ENCODE results near the gene LITAF. TPM values are rescaled to one million over a fixed set of nuclear protein-coding genes. Genes with fewer than 3 reads are reported as not detected.
A peak's percentile ranks its signal among the peaks of the same experiment; 100 is the strongest.

Gene LITAF
- polyA plus RNA-seq, 2 of the 4 experiments (the other 2 are of a cell fraction), result 197 to 227 TPM

GRCh38 chr16:11499295-11500089 lies 87.2 kb downstream of the LITAF start:
- H3K4me1 ChIP-seq, result peaks cover 54% of the 10 kb centered on the region
- ATAC-seq (peak; percentile 18 to 45; a peak in 5 of 6 replicates), FAIRE-seq (no peak), DNase-seq (ENCODE audit: low read depth in 1 of 2, low spot score in 1 of 2) (peak; percentile 43 to 75)
- H3K9me3 ChIP-seq, result no peaks in the 10 kb centered on the region
- ChIA-PET POLR2A (interaction anchor here (0.7 kb wide), 1 partner anchor 140 kb away, joined by 3 read pairs; no protein-coding TSS in a partner anchor), CTCF (interaction anchor here (0.8 to 1.4 kb wide), 3 partner anchors 21 to 536 kb away, joined by 3 to 4 read pairs (median 3); no protein-coding TSS in a partner anchor)
- WGBS (ENCODE audit: missing lambda C conversion rate), result 63% methylated on average over 7 of the region's 7 CpGs
- H3K4me2 ChIP-seq, result peak overlapping the region; percentile 13
- TF ChIP-seq NFE2L2 (conservative IDR thresholded peaks at IDR 0.05; ENCODE audit: low read length) (no peak), MAFK (IDR thresholded peaks at IDR 0.05; ENCODE audit: partially characterized antibody) (no peak), KDM1A (IDR thresholded peaks at IDR 0.05; ENCODE audit: low read depth) (peak; percentile 86), MAZ (IDR thresholded peaks at IDR 0.05; ENCODE audit: borderline replicate concordance, low read depth, low read length) (no peak), ZSCAN20 (CRISPR knock-in tag; IDR thresholded peaks at IDR 0.05) (no peak), FOSL2 (IDR thresholded peaks at IDR 0.05) (no peak), FOSL2 (CRISPR knock-in tag; IDR thresholded peaks at IDR 0.05) (peak; percentile 13; the same call in 1 of the 2 replicates), EP300 (IDR thresholded peaks at IDR 0.05) (peak in 1 of 2 experiments; percentile 23; a peak in 1 of 5 replicates), HES2 (IDR thresholded peaks at IDR 0.05) (no peak), E2F6 (IDR thresholded peaks at IDR 0.05; ENCODE audit: borderline replicate concordance, low read depth) (no peak), GATA3 (IDR thresholded peaks at IDR 0.05; ENCODE audit: borderline replicate concordance) (no peak), HOXB13 (CRISPR knock-in tag; IDR thresholded peaks at IDR 0.05; ENCODE audit: low read depth) (no peak), NR3C1 (IDR thresholded peaks at IDR 0.05) (no peak), TP53 (CRISPR knock-in tag; IDR thresholded peaks at IDR 0.05) (no peak), SMC3 (IDR thresholded peaks at IDR 0.05) (no peak; the same call in 2 of the 3 replicates), HDAC2 (IDR thresholded peaks at IDR 0.05) (peak; percentile 72; the same call in 1 of the 2 replicates), ESRRA (IDR thresholded peaks at IDR 0.05; ENCODE audit: borderline replicate concordance, low read length) (no peak), NPAS2 (CRISPR knock-in tag; IDR thresholded peaks at IDR 0.05; ENCODE audit: borderline replicate concordance) (no peak), TFCP2L1 (CRISPR knock-in tag; IDR thresholded peaks at IDR 0.05) (no peak), MYC (IDR thresholded peaks at IDR 0.05; ENCODE audit: borderline replicate concordance, low read length) (no peak), POLR2A (IDR thresholded peaks at IDR 0.05; ENCODE audit: low read length) (no peak), EHF (CRISPR knock-in tag; IDR thresholded peaks at IDR 0.05) (no peak), RCOR1 (IDR thresholded peaks at IDR 0.05; ENCODE audit: low read depth, low read length) (no peak), SREBF2 (IDR thresholded peaks at IDR 0.05) (no peak), JUN (IDR thresholded peaks at IDR 0.05) (no peak), CEBPB (IDR thresholded peaks at IDR 0.05) (no peak), PBX3 (IDR thresholded peaks at IDR 0.05) (no peak), CHD2 (IDR thresholded peaks at IDR 0.05; ENCODE audit: low read length, partially characterized antibody) (no peak), HOXA7 (CRISPR knock-in tag; IDR thresholded peaks at IDR 0.05) (no peak), PHF8 (IDR thresholded peaks at IDR 0.05; ENCODE audit: borderline replicate concordance, low read depth) (no peak), ATOH8 (CRISPR knock-in tag; IDR thresholded peaks at IDR 0.05; ENCODE audit: low read depth) (no peak), ZFP36 (IDR thresholded peaks at IDR 0.05; ENCODE audit: borderline replicate concordance, partially characterized antibody) (no peak), ZC3H11A (IDR thresholded peaks at IDR 0.05) (no peak), ZNF302 (CRISPR knock-in tag; IDR thresholded peaks at IDR 0.05) (no peak), JUNB (IDR thresholded peaks at IDR 0.05) (no peak)
- H3K27ac ChIP-seq, result peak overlapping the region; percentile 88 to 89
- no peak overlapping the region for H3K4me3 ChIP-seq

Data from A549 (cell line).